NT2/D1 (cell line): ENCODE results near the gene CLEC9A.

ENCODE experiments used
- SUZ12 ChIP-seq: IDR thresholded peaks from 2 replicates; pipeline ENCODE4 v1.6.1; 2011; ENCODE audit not compliant: insufficient read length, insufficient read depth; ENCODE audit errors: extremely low read depth
- YY1 ChIP-seq: IDR thresholded peaks from 2 replicates; pipeline ENCODE4 v1.6.1; 2011; ENCODE audit not compliant: insufficient read length, insufficient read depth
- ZNF274 ChIP-seq: IDR thresholded peaks from 2 replicates; pipeline ENCODE4 v1.6.1; 2011; ENCODE audit warnings: mild to moderate bottlenecking, low read depth, low read length

DNA sequence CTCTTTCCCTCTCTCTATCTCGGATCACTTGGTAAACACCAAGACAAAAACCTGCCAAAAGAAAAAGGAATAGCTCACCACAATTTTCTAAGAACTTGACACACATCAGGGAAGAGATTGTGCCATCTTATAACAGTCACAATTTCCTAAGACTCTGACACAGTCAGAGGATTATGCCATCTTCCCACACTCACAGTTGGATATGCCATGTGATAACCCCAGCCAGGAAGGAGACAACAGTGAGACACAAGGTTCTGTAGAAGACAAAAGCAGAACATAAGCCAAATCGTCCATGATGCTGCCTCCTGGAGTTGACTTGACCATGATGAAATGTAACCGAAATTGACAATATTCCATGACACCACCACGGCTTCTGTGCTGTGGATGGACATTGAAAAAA is 2.8 kb upstream of the CLEC9A start:
- no peak for TF ChIP-seq ZNF274
- no peak for TF ChIP-seq YY1
- no peak for TF ChIP-seq SUZ12
